Keratinocyte (primary cell): ENCODE results near the gene LRRIQ4. TPM values are rescaled to one million over a fixed set of nuclear protein-coding genes. Genes with fewer than 3 reads are reported as not detected.

ENCODE experiments used
- DNase-seq: peaks from one replicate; pipeline ENCODE4 v3.0.0-alpha.2; 2011; ENCODE audit warnings: low read depth, missing footprints, low spot score
- FAIRE-seq: peaks from 2 replicates; lab custom pipeline; 2011; peaks lifted over from hg19 to GRCh38; lab: Jason Lieb, UNC
- H2AFZ ChIP-seq: 2 replicates; pipeline ENCODE4 v1.6.0; 2012; ENCODE audit warnings: low read length, control low read depth, inconsistent platforms; ENCODE audit not compliant: control insufficient read depth
- H3K27ac ChIP-seq: 2 replicates; pipeline ENCODE4 v1.5.1; 2011; ENCODE audit warnings: low read length; ENCODE audit not compliant: control insufficient read depth, insufficient read depth
- H3K27me3 ChIP-seq: 3 replicates; pipeline ENCODE4 v1.6.0; 2011; ENCODE audit warnings: low read length; ENCODE audit not compliant: control insufficient read depth, insufficient read depth; ENCODE audit errors: extremely low read depth
- H3K36me3 ChIP-seq, 2 experiments: 2 replicates in 1 of 2; 3 replicates in 1 of 2; pipeline ENCODE4 v1.5.1; 2011; ENCODE audit warnings: low read length in 2 of 2, mild to moderate bottlenecking in 1 of 2; ENCODE audit not compliant: control insufficient read depth in 2 of 2, insufficient read depth in 2 of 2; ENCODE audit errors: extremely low read depth in 1 of 2
- H3K4me1 ChIP-seq: 3 replicates; pipeline ENCODE4 v1.5.1; 2011; ENCODE audit warnings: low read length; ENCODE audit not compliant: control insufficient read depth, insufficient read depth; ENCODE audit errors: extremely low read depth
- H3K4me2 ChIP-seq: 3 replicates; pipeline ENCODE4 v1.6.0; 2011; ENCODE audit warnings: low read depth, low read length; ENCODE audit not compliant: control insufficient read depth, insufficient read depth; ENCODE audit errors: extremely low read depth
- H3K4me3 ChIP-seq, 3 experiments: fragments of 200-600 bp in 1 of 3; sonication (generic) in 1 of 3; 2 replicates in 2 of 3; 3 replicates in 1 of 3; pipeline ENCODE4 v1.5.1; 2011 to 2016; ENCODE audit warnings: low read length in 3 of 3, mild to moderate bottlenecking in 3 of 3, control low read depth in 2 of 3, inconsistent platforms in 1 of 3, low read depth in 1 of 3, mixed read lengths in 1 of 3, mixed run types in 1 of 3, moderate library complexity in 1 of 3; ENCODE audit not compliant: control insufficient read depth in 2 of 3, insufficient read depth in 2 of 3; ENCODE audit errors: extremely low read depth in 1 of 3
- H3K79me2 ChIP-seq: 2 replicates; pipeline ENCODE4 v1.6.0; 2012; ENCODE audit warnings: low read length; ENCODE audit not compliant: control insufficient read depth, insufficient read depth
- H3K9ac ChIP-seq: 3 replicates; pipeline ENCODE4 v1.6.0; 2011; ENCODE audit warnings: low read length; ENCODE audit not compliant: control insufficient read depth, insufficient read depth; ENCODE audit errors: extremely low read depth
- H3K9me1 ChIP-seq: 3 replicates; pipeline ENCODE4 v1.6.0; 2011; ENCODE audit warnings: low read length; ENCODE audit not compliant: control insufficient read depth, insufficient read depth; ENCODE audit errors: extremely low read depth
- H3K9me3 ChIP-seq: 2 replicates; pipeline ENCODE4 v1.5.1; 2012; ENCODE audit warnings: low read depth, low read length; ENCODE audit not compliant: control insufficient read depth
- H4K20me1 ChIP-seq: 3 replicates; pipeline ENCODE4 v1.6.0; 2011; ENCODE audit warnings: low read length; ENCODE audit not compliant: control insufficient read depth, insufficient read depth; ENCODE audit errors: extremely low read depth
- EZH2 ChIP-seq: IDR thresholded peaks from one replicate; pipeline ENCODE4 v1.6.1; 2012; ENCODE audit warnings: inconsistent platforms, mild to moderate bottlenecking, low read length, moderate library complexity
- dilution Hi-C: fragments of 300-500 bp; cut with MboI; formaldehyde crosslinking; loops from one replicate; pipeline ENCODE4 v1.7.0; 2020; ENCODE audit warnings: low sequenced_read_pairs; ENCODE audit not compliant: extremely low pct_ligation_motif_present
- polyA plus RNA-seq, 5 experiments: library from polyadenylated mRNA; depleted of rRNA in 3 of 5; stranded (reverse) in 3 of 5; stranded (forward) in 1 of 5; unstranded in 1 of 5; fragments of >200 nt; gene quantifications; 1 replicate in 1 of 5; 2 replicates in 3 of 5; 3 replicates in 1 of 5; pipeline versions ENCODE4 v1.2.1 to v1.2.3, GENCODE V29; 2011 to 2012; ENCODE audit warnings: missing spikeins in 2 of 5, low read depth in 1 of 5, low replicate concordance in 1 of 5
- TF ChIP-seq, protein P1 (sequence below), 3 experiments: IDR thresholded peaks in 1 of 3; conservative IDR thresholded peaks in 1 of 3; optimal IDR thresholded peaks in 1 of 3; 2 replicates in 2 of 3; 3 replicates in 1 of 3; pipeline versions ENCODE3 to v1.5.1; 2011; ENCODE audit warnings: low read length in 3 of 3, mild to moderate bottlenecking in 3 of 3, moderate library complexity in 2 of 3, control low read depth in 1 of 3, inconsistent platforms in 1 of 3; ENCODE audit not compliant: insufficient read depth in 2 of 3; ENCODE audit errors: extremely low read depth in 1 of 3

Gene LRRIQ4
- polyA plus RNA-seq, 1 donor (not counting 4 experiments of a cell fraction or from before 2014, with no cell fraction given) = not detected

DNA sequence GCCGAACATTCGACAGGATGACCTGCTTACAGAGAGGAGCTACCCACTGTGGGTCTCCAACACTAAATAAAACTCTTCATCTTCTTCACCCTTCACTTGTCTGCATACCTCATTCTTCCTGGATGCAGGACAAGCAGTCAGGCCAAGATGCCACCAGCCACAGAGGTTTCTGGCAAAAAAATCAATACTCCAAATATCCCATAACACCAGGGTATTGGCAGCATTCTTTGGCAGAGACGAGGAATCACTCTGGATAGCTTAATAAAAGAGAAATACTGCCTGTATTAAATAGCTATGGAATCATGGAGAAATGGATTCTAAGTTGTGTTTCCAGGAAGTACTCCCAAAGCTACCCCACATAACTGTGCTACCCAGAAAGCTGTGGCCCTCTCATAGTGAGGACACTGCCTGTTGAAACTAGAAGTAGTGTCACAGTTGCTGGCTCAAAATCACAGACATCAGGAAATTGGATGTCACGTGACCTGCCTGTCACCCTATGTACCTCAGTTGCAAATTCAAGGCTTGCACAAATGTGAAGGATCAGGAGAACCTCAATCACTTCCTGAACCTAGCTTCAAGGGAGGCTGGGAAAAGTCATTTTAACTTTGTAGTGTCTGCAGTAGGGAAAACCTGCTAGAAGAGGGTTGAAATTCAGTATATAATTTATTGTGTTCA, 68.0 kb downstream of the LRRIQ4 start:
- Histone ChIP-seq H3K27me3 (no peaks in the 10 kb centered on the region), H3K4me3 (no peak overlapping the region), H3K27ac (no peak overlapping the region), H3K9me3 (no peaks in the 10 kb centered on the region), H3K79me2 (no peaks in the 10 kb centered on the region), H3K9ac (no peak overlapping the region), H4K20me1 (no peaks in the 10 kb centered on the region), H3K36me3 (no peaks in the 10 kb centered on the region), H2AFZ (no peak overlapping the region), H3K9me1 (no peaks in the 10 kb centered on the region), H3K4me1 (no peaks in the 10 kb centered on the region), H3K4me2 (no peak overlapping the region)
- dilution Hi-C loops = no loop called here
- FAIRE-seq (no peak), DNase-seq (no peak)
- TF ChIP-seq EZH2 = no peak
- TF ChIP-seq, protein P1, sequence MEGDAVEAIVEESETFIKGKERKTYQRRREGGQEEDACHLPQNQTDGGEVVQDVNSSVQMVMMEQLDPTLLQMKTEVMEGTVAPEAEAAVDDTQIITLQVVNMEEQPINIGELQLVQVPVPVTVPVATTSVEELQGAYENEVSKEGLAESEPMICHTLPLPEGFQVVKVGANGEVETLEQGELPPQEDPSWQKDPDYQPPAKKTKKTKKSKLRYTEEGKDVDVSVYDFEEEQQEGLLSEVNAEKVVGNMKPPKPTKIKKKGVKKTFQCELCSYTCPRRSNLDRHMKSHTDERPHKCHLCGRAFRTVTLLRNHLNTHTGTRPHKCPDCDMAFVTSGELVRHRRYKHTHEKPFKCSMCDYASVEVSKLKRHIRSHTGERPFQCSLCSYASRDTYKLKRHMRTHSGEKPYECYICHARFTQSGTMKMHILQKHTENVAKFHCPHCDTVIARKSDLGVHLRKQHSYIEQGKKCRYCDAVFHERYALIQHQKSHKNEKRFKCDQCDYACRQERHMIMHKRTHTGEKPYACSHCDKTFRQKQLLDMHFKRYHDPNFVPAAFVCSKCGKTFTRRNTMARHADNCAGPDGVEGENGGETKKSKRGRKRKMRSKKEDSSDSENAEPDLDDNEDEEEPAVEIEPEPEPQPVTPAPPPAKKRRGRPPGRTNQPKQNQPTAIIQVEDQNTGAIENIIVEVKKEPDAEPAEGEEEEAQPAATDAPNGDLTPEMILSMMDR (optimal IDR thresholded peaks at IDR 0.05 in 1 of 3, IDR thresholded peaks at IDR 0.05 in 1 of 3, conservative IDR thresholded peaks at IDR 0.05 in 1 of 3; ENCODE audit: extremely low read depth in 1 of 3, insufficient read depth in 2 of 3, low read length in 3 of 3) = no peak

DNA sequence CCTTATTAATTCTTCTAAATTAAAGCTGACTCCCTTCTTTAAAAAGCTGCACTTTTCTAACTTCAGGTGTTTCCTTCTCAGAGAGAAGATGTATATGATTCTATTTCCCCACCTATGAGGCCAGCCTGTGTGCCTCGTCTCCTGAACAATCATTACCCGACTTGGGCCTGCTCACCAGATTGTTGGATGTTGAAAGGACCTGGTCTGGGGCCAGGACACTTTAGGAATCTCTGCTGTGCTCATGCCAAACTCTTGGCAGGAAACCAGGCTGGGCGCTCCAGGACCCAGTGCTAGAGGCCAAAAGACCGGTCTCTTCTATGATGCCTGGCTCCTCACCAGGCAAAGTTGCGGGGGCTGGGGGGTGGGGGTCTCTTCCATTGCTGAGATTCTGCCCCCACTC, 74.0 kb downstream of the LRRIQ4 start:
- no peaks in the 10 kb centered on the region for H4K20me1 ChIP-seq
- FAIRE-seq (no peak), DNase-seq (no peak)
- H3K4me2 ChIP-seq = no peak overlapping the region
- H3K4me1 ChIP-seq = no peaks in the 10 kb centered on the region
- no peaks in the 10 kb centered on the region for H3K9me3 ChIP-seq
- TF ChIP-seq, protein P1 (optimal IDR thresholded peaks at IDR 0.05 in 1 of 3, IDR thresholded peaks at IDR 0.05 in 1 of 3, conservative IDR thresholded peaks at IDR 0.05 in 1 of 3; ENCODE audit: extremely low read depth in 1 of 3, insufficient read depth in 2 of 3, low read length in 3 of 3) = no peak
- no peak for TF ChIP-seq EZH2
- no peaks in the 10 kb centered on the region for H3K79me2 ChIP-seq
- no peak overlapping the region for H3K27ac ChIP-seq
- H2AFZ ChIP-seq = no peak overlapping the region
- dilution Hi-C loops = no loop called here
- peaks cover 4% of the 10 kb centered on the region for H3K27me3 ChIP-seq
- H3K9me1 ChIP-seq = no peaks in the 10 kb centered on the region
- no peak overlapping the region for H3K4me3 ChIP-seq
- H3K36me3 ChIP-seq = no peaks in the 10 kb centered on the region
- no peak overlapping the region for H3K9ac ChIP-seq

Other genes with a start within 250 kb of the LRRIQ4 start
- gene MECOM, start 149.2 kb upstream of the LRRIQ4 start, polyA plus RNA-seq = 5.2 to 11.9 TPM (median 7.1 TPM) in 3 replicates
- 0.50 to 1.1 TPM (median 0.69 TPM) in 3 replicates for gene TERC, start 47.8 kb upstream of the LRRIQ4 start, polyA plus RNA-seq
- gene ACTRT3, start 43.3 kb upstream of the LRRIQ4 start, polyA plus RNA-seq = 2.5 to 3.4 TPM (median 2.9 TPM) in 3 replicates
- 10.0 to 16.9 TPM (median 11.2 TPM) in 3 replicates for gene MYNN, start 39.5 kb upstream of the LRRIQ4 start, polyA plus RNA-seq
- gene LRRC34, start within 50 bp of the LRRIQ4 start, polyA plus RNA-seq = 0.17 to 0.43 TPM (median 0.36 TPM) in 3 replicates
- not detected in 3 replicates for gene LRRC31, start 57.1 kb downstream of the LRRIQ4 start, polyA plus RNA-seq
- gene SAMD7, start 98.7 kb downstream of the LRRIQ4 start, polyA plus RNA-seq = not detected in 3 replicates
- gene SEC62, start 153.9 kb downstream of the LRRIQ4 start, polyA plus RNA-seq = 63.3 to 66.7 TPM (median 66.1 TPM) in 3 replicates
- 0.12 to 0.29 TPM (median 0.22 TPM) in 3 replicates for gene GPR160, start 225.1 kb downstream of the LRRIQ4 start, polyA plus RNA-seq